WTC11 (cell line): ENCODE data around the gene OR10P1. TPM values are rescaled to one million over a fixed set of nuclear protein-coding genes. Genes with fewer than 3 reads are reported as not detected.

Experiments used
- ATAC-seq: fragments of 200-7000 bp; cut with Tn5 transposase; 2 replicates; pipeline ENCODE4 v1.10.0; 2021; ENCODE audit warnings: mild to moderate bottlenecking, moderate library complexity
- CTCF ChIA-PET: fragments of 300-600 bp; sonication (Branson Sonifier 250); formaldehyde crosslinking; loops from one replicate; lab custom pipeline; 2021; ENCODE audit warnings: antibody characterized with exemption; lab: Charles Lee
- POLR2A ChIA-PET: fragments of 350-600 bp; sonication (Branson Sonifier 250); formaldehyde crosslinking; loops from one replicate; lab custom pipeline; 2021; ENCODE audit warnings: antibody characterized with exemption; lab: Charles Lee
- DNase-seq: peaks from one replicate; pipeline ENCODE4 v3.0.0; 2021; ENCODE audit warnings: low spot score
- H3K27ac Mint-ChIP-seq: 2 replicates; pipeline ENCODE4 v1.8.0; 2021; ENCODE audit warnings: mixed read lengths
- H3K27me3 Mint-ChIP-seq: 2 replicates; pipeline ENCODE4 v1.8.0; 2021; ENCODE audit warnings: low read depth, mild to moderate bottlenecking, moderate library complexity, mixed read lengths
- H3K36me3 Mint-ChIP-seq: 2 replicates; pipeline ENCODE4 v1.8.0; 2021; ENCODE audit warnings: mixed read lengths
- H3K4me1 Mint-ChIP-seq: 2 replicates; pipeline ENCODE4 v1.8.0; 2022; ENCODE audit warnings: mixed read lengths
- H3K4me3 Mint-ChIP-seq: 2 replicates; pipeline ENCODE4 v1.8.0; 2021; ENCODE audit warnings: mild to moderate bottlenecking, moderate library complexity, mixed read lengths
- H3K9me3 Mint-ChIP-seq: 2 replicates; pipeline ENCODE4 v1.8.0; 2021; ENCODE audit warnings: mixed read lengths
- E2F5 ChIP-seq: sonication (generic); formaldehyde crosslinking; IDR thresholded peaks from 2 replicates; pipeline ENCODE4 v1.8.1; 2022; ENCODE audit warnings: mild to moderate bottlenecking, moderate library complexity, missing genetic modification reagents
- ELF4 ChIP-seq: sonication (generic); formaldehyde crosslinking; IDR thresholded peaks from 2 replicates; pipeline ENCODE4 v1.8.1; 2022; ENCODE audit warnings: low read depth, mild to moderate bottlenecking, moderate library complexity, missing genetic modification reagents
- HMGA2 ChIP-seq: fragments of 250-450 bp; sonication (Bioruptor Pico); IDR thresholded peaks from 2 replicates; pipeline ENCODE4 v1.4.0; 2021; ENCODE audit warnings: mild to moderate bottlenecking, moderate library complexity
- KAT7 ChIP-seq: sonication (generic); formaldehyde crosslinking; IDR thresholded peaks from 2 replicates; pipeline ENCODE4 v1.8.1; 2023; ENCODE audit warnings: missing genetic modification reagents, mild to moderate bottlenecking, borderline replicate concordance
- MAX ChIP-seq: sonication (generic); formaldehyde crosslinking; IDR thresholded peaks from 2 replicates; pipeline ENCODE4 v1.8.0; 2022; ENCODE audit warnings: mild to moderate bottlenecking, missing genetic modification reagents
- MYBL2 ChIP-seq: sonication (generic); formaldehyde crosslinking; IDR thresholded peaks from 2 replicates; pipeline ENCODE4 v1.8.1; 2023; ENCODE audit warnings: mild to moderate bottlenecking, moderate library complexity, missing genetic modification reagents
- NR3C1 ChIP-seq: sonication (generic); formaldehyde crosslinking; conservative IDR thresholded peaks from 2 replicates; pipeline ENCODE4 v1.8.1; 2023; ENCODE audit warnings: low read depth, mild to moderate bottlenecking, missing genetic modification reagents
- SMAD4 ChIP-seq: sonication (generic); formaldehyde crosslinking; IDR thresholded peaks from 2 replicates; pipeline ENCODE4 v1.8.0; 2022; ENCODE audit warnings: mild to moderate bottlenecking, missing genetic modification reagents
- TEAD4 ChIP-seq: sonication (generic); formaldehyde crosslinking; IDR thresholded peaks from 2 replicates; pipeline ENCODE4 v1.8.0; 2022; ENCODE audit warnings: mild to moderate bottlenecking, missing genetic modification reagents
- ZNF219 ChIP-seq: sonication (generic); formaldehyde crosslinking; IDR thresholded peaks from 2 replicates; pipeline ENCODE4 v1.8.0; 2023; ENCODE audit warnings: missing genetic modification reagents, mild to moderate bottlenecking, borderline replicate concordance
- total RNA-seq: library from RNA; stranded (reverse); gene quantifications from 3 replicates; pipeline ENCODE4 v1.2.3, GENCODE V29; 2021
- TF ChIP-seq, protein P1 (sequence below): sonication (generic); formaldehyde crosslinking; IDR thresholded peaks from 2 replicates; pipeline ENCODE4 v1.8.0; 2023; ENCODE audit warnings: missing genetic modification reagents, mild to moderate bottlenecking, borderline replicate concordance
- TF ChIP-seq, protein P2 (sequence below): sonication (generic); formaldehyde crosslinking; IDR thresholded peaks from 2 replicates; pipeline ENCODE4 v1.8.1; 2023; ENCODE audit warnings: mild to moderate bottlenecking, missing genetic modification reagents, moderate library complexity

The OR10P1 gene
- total RNA-seq, 1 experiment from 2014 or later = not detected

DNA sequence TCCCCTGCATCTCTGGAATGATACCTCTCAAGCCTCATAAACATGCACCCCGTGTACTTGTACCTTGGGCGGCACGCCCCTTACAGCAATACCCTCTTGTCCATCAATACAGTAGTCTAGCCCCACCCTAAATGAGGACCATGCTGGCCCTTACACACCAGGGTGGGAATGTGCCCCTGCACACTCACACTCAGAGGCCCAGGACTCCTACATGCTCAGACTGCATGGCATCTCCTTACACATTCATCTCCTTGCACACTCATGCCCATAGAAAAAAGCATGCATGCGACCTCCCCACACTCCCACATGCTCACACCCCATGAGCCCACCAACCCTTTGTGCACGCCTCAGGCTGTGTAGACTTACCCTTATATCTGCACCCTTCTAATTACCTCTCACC, 49.0 kb downstream of the OR10P1 start (continued):
- TF ChIP-seq, protein P1, sequence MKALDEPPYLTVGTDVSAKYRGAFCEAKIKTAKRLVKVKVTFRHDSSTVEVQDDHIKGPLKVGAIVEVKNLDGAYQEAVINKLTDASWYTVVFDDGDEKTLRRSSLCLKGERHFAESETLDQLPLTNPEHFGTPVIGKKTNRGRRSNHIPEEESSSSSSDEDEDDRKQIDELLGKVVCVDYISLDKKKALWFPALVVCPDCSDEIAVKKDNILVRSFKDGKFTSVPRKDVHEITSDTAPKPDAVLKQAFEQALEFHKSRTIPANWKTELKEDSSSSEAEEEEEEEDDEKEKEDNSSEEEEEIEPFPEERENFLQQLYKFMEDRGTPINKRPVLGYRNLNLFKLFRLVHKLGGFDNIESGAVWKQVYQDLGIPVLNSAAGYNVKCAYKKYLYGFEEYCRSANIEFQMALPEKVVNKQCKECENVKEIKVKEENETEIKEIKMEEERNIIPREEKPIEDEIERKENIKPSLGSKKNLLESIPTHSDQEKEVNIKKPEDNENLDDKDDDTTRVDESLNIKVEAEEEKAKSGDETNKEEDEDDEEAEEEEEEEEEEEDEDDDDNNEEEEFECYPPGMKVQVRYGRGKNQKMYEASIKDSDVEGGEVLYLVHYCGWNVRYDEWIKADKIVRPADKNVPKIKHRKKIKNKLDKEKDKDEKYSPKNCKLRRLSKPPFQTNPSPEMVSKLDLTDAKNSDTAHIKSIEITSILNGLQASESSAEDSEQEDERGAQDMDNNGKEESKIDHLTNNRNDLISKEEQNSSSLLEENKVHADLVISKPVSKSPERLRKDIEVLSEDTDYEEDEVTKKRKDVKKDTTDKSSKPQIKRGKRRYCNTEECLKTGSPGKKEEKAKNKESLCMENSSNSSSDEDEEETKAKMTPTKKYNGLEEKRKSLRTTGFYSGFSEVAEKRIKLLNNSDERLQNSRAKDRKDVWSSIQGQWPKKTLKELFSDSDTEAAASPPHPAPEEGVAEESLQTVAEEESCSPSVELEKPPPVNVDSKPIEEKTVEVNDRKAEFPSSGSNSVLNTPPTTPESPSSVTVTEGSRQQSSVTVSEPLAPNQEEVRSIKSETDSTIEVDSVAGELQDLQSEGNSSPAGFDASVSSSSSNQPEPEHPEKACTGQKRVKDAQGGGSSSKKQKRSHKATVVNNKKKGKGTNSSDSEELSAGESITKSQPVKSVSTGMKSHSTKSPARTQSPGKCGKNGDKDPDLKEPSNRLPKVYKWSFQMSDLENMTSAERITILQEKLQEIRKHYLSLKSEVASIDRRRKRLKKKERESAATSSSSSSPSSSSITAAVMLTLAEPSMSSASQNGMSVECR = no peak
- TF ChIP-seq MAX (CRISPR knock-in tag) = no peak
- TF ChIP-seq ELF4 (CRISPR knock-in tag) = no peak
- TF ChIP-seq E2F5 (CRISPR knock-in tag) = no peak
- TF ChIP-seq HMGA2 (CRISPR knock-in tag) = no peak
- TF ChIP-seq NR3C1 = no peak
- TF ChIP-seq, protein P2, sequence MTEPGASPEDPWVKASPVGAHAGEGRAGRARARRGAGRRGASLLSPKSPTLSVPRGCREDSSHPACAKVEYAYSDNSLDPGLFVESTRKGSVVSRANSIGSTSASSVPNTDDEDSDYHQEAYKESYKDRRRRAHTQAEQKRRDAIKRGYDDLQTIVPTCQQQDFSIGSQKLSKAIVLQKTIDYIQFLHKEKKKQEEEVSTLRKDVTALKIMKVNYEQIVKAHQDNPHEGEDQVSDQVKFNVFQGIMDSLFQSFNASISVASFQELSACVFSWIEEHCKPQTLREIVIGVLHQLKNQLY (CRISPR knock-in tag) = no peak
- TF ChIP-seq ZNF219 (CRISPR knock-in tag) = no peak

- no peaks in the 10 kb centered on the region; the same call in 1 of the 2 replicates for H3K27me3 Mint-ChIP-seq
- H3K36me3 Mint-ChIP-seq = peaks cover 10% of the 10 kb centered on the region
- DNase-seq (no peak), ATAC-seq (no peak)
- no peak overlapping the region for H3K4me3 Mint-ChIP-seq
- H3K4me1 Mint-ChIP-seq = peaks cover 6% of the 10 kb centered on the region
- ChIA-PET POLR2A (interaction anchor here (0.7 kb wide), 1 partner anchor 272 kb away, joined by 4 read pairs; no protein-coding TSS in a partner anchor), CTCF (interaction anchor here (0.9 to 1.3 kb wide), 2 partner anchors 30 to 254 kb away, joined by 3 read pairs; no protein-coding TSS in a partner anchor)
- no peak overlapping the region for H3K27ac Mint-ChIP-seq
- TF ChIP-seq SMAD4 (no peak), KAT7 (CRISPR knock-in tag) (no peak), TEAD4 (CRISPR knock-in tag) (no peak), MYBL2 (CRISPR knock-in tag) (no peak)
- H3K9me3 Mint-ChIP-seq = no peaks in the 10 kb centered on the region
Measured at GRCh38 chr12:55686366-55687010, 49.8 kb downstream of the OR10P1 start.

Other genes with a start within 250 kb of the OR10P1 start
- not detected in 3 replicates for gene OR6C65, start 236.4 kb upstream of the OR10P1 start, total RNA-seq
- gene OR6C76, start 210.6 kb upstream of the OR10P1 start, total RNA-seq = not detected in 3 replicates
- not detected in 3 replicates for gene OR6C2, start 192.8 kb upstream of the OR10P1 start, total RNA-seq
- not detected in 3 replicates for gene OR6C70, start 166.8 kb upstream of the OR10P1 start, total RNA-seq
- gene OR6C68, start 144.5 kb upstream of the OR10P1 start, total RNA-seq = not detected in 3 replicates
- not detected in 3 replicates for gene OR6C4, start 87.3 kb upstream of the OR10P1 start, total RNA-seq
- not detected in 3 replicates for gene OR2AP1, start 64.4 kb upstream of the OR10P1 start, total RNA-seq
- gene ITGA7, start 71.0 kb downstream of the OR10P1 start, total RNA-seq = 77.8 to 96.2 TPM (median 80.4 TPM) in 3 replicates
- 81.9 to 97.1 TPM (median 95.1 TPM) in 3 replicates for gene BLOC1S1, start 79.2 kb downstream of the OR10P1 start, total RNA-seq
- 3.0 to 5.8 TPM (median 3.5 TPM) in 3 replicates for gene RDH5, start 83.5 kb downstream of the OR10P1 start, total RNA-seq
- 409 to 419 TPM (median 414 TPM) in 3 replicates for gene CD63, start 92.1 kb downstream of the OR10P1 start, total RNA-seq
- gene GDF11, start 106.2 kb downstream of the OR10P1 start, total RNA-seq = 16.9 to 20.7 TPM (median 19.6 TPM) in 3 replicates
- 98.3 to 102 TPM (median 100 TPM) in 3 replicates for gene SARNP, start 180.8 kb downstream of the OR10P1 start, total RNA-seq
- gene ORMDL2, start 181.1 kb downstream of the OR10P1 start, total RNA-seq = 32.9 to 37.9 TPM (median 34.8 TPM) in 3 replicates
- gene DNAJC14, start 192.7 kb downstream of the OR10P1 start, total RNA-seq = 32.1 to 34.5 TPM (median 34.1 TPM) in 3 replicates
- gene MMP19, start 206.0 kb downstream of the OR10P1 start, total RNA-seq = 0.98 to 1.6 TPM (median 1.0 TPM) in 3 replicates